ENCODE measurements around the gene DNAAF5. TPM values are rescaled to one million over a fixed set of nuclear protein-coding genes. Genes with fewer than 3 reads are reported as not detected.

Gene DNAAF5
- total RNA-seq, 4 donors from 2014 or later = 19.0 to 25.3 (median 24.1) TPM

GRCh38 chr7:711093-711921 lies 15.2 kb upstream of the DNAAF5 start:
- peak in 1 of 2 donors; percentile 86 for DNase-seq (ENCODE audit: low spot score in 2 of 2)
- peak overlapping the region; percentile 4 for H3K4me3 ChIP-seq (ENCODE audit: low read depth, poor library complexity, severe bottlenecking)
- intact Hi-C loops (cut with DNase I; ENCODE audit: low total_unique reads) = no loop called here
- WGBS, 2 donors = 62 to 64% methylated on average over 41 of the region's 45 CpGs
- TF ChIP-seq CTCF (IDR thresholded peaks at IDR 0.05) (no peak), POLR2A (IDR thresholded peaks at IDR 0.05) (no peak)

- peak overlapping the region; percentile 4 for H3K4me3 ChIP-seq (ENCODE audit: low read depth, poor library complexity, severe bottlenecking)
- intact Hi-C loops (cut with DNase I; ENCODE audit: low total_unique reads) = no loop called here
- peak in 1 of 2 donors; percentile 74 for DNase-seq (ENCODE audit: low spot score in 2 of 2)
- TF ChIP-seq CTCF (IDR thresholded peaks at IDR 0.05) (no peak), POLR2A (IDR thresholded peaks at IDR 0.05) (no peak)
- 8 to 10% methylated on average over 19 to 21 of the region's 44 CpGs for WGBS, 2 donors
These were observed 14.5 kb upstream of the DNAAF5 start for GRCh38 chr7:711922-712380.

- intact Hi-C loops (cut with DNase I; ENCODE audit: low total_unique reads) = no loop called here
- peak in 1 of 2 donors; percentile 69 for DNase-seq (ENCODE audit: low spot score in 2 of 2)
- H3K4me3 ChIP-seq (ENCODE audit: low read depth, poor library complexity, severe bottlenecking) = peak overlapping the region; percentile 4
- 47 to 77% methylated on average over 6 to 16 of the region's 74 CpGs for WGBS, 2 donors
- TF ChIP-seq POLR2A (IDR thresholded peaks at IDR 0.05) (no peak), CTCF (IDR thresholded peaks at IDR 0.05) (no peak)
These were observed 13.9 kb upstream of the DNAAF5 start for GRCh38 chr7:712381-713138.

- no peak for TF ChIP-seq CTCF (IDR thresholded peaks at IDR 0.05)
- no peak for TF ChIP-seq POLR2A (IDR thresholded peaks at IDR 0.05)
- WGBS, 2 donors = 74 to 80% methylated on average over 9 of the region's 9 CpGs
- H3K4me3 ChIP-seq (ENCODE audit: low read depth, poor library complexity, severe bottlenecking) = no peak overlapping the region
- intact Hi-C loops (cut with DNase I; ENCODE audit: low total_unique reads) = no loop called here
- peak in 1 of 2 donors; percentile 81 for DNase-seq (ENCODE audit: low spot score in 2 of 2)
These were observed 13.4 kb upstream of the DNAAF5 start for GRCh38 chr7:713139-713457.

GRCh38 chr7:713488-714230 lies 12.8 kb upstream of the DNAAF5 start:
- intact Hi-C loops (cut with DNase I; ENCODE audit: low total_unique reads) = no loop called here
- DNase-seq (ENCODE audit: low spot score in 2 of 2) = peak in 1 of 2 donors; percentile 78
- WGBS, 2 donors = 88 to 90% methylated on average over 16 of the region's 16 CpGs
- no peak overlapping the region for H3K4me3 ChIP-seq (ENCODE audit: low read depth, poor library complexity, severe bottlenecking)
- TF ChIP-seq CTCF (IDR thresholded peaks at IDR 0.05) (no peak), POLR2A (IDR thresholded peaks at IDR 0.05) (no peak)

All from lower leg skin (tissue), 4 donors.